ENCODE data around the gene SHC1.

- TF ChIP-seq, protein P1, sequence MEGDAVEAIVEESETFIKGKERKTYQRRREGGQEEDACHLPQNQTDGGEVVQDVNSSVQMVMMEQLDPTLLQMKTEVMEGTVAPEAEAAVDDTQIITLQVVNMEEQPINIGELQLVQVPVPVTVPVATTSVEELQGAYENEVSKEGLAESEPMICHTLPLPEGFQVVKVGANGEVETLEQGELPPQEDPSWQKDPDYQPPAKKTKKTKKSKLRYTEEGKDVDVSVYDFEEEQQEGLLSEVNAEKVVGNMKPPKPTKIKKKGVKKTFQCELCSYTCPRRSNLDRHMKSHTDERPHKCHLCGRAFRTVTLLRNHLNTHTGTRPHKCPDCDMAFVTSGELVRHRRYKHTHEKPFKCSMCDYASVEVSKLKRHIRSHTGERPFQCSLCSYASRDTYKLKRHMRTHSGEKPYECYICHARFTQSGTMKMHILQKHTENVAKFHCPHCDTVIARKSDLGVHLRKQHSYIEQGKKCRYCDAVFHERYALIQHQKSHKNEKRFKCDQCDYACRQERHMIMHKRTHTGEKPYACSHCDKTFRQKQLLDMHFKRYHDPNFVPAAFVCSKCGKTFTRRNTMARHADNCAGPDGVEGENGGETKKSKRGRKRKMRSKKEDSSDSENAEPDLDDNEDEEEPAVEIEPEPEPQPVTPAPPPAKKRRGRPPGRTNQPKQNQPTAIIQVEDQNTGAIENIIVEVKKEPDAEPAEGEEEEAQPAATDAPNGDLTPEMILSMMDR (IDR thresholded peaks at IDR 0.05): no peak
- TF ChIP-seq EZH2 (IDR thresholded peaks at IDR 0.05; ENCODE audit: borderline replicate concordance, insufficient read depth, low read depth, low read length, poor library complexity, severe bottlenecking): no peak
Measured at GRCh38 chr1:155014709-155015508, 44.4 kb upstream of the SHC1 start.

Data from B cell (primary cell).